D721Med (cell line): ENCODE data around the gene BRI3.

Experiments
- DNase-seq: peaks from one replicate; pipeline ENCODE4 v3.0.0; 2011; ENCODE audit warnings: low spot score; ENCODE audit not compliant: insufficient read length
- FAIRE-seq: peaks from 2 replicates; lab custom pipeline; 2011; peaks lifted over from hg19 to GRCh38; lab: Jason Lieb, UNC
- CTCF ChIP-seq: IDR thresholded peaks from 2 replicates; pipeline ENCODE4 v1.5.1; 2012; ENCODE audit warnings: mild to moderate bottlenecking, control low read depth; ENCODE audit not compliant: insufficient read depth; ENCODE audit errors: missing control alignments

Gene BRI3

GRCh38 chr7:98287486-98287959 lies 6.0 kb downstream of the BRI3 start:
- FAIRE-seq (no peak), DNase-seq (no peak)
- no peak for TF ChIP-seq CTCF

GRCh38 chr7:98288064-98288823 lies 6.8 kb downstream of the BRI3 start:
- TF ChIP-seq CTCF = no peak
- DNase-seq (no peak), FAIRE-seq (no peak)

DNA sequence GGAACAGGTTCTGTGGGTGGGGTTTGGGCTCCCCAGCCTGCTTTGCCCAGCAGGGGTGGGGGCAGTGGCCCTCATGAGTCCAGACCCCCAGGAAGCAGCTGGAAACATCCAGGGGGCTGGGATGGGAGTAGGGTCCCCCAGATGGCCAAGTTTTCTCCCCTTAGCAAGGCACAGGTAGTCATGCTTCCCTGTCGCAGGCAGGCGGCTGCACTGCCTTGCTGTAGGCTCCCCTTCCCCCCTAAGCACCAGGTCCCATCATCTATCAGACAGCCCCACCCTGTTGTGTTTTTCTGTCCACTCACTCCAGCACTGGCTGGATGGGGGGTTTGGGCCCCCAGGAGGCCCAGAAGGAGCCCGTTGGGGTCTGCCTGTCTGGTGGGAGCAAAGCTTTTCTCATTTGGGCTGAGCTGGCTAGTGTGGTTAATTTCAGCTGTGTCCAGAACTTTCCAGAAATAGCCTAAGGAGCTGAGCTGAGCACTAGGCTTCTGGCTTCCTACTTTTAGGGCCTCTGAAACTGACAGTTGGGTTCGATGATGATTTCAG lies 7.9 kb downstream of the BRI3 start:
- DNase-seq = no peak
- TF ChIP-seq CTCF = no peak
- FAIRE-seq = no peak

- FAIRE-seq (no peak), DNase-seq (no peak)
- TF ChIP-seq CTCF = no peak
These were observed 10.2 kb downstream of the BRI3 start for GRCh38 chr7:98291717-98292116.

DNA sequence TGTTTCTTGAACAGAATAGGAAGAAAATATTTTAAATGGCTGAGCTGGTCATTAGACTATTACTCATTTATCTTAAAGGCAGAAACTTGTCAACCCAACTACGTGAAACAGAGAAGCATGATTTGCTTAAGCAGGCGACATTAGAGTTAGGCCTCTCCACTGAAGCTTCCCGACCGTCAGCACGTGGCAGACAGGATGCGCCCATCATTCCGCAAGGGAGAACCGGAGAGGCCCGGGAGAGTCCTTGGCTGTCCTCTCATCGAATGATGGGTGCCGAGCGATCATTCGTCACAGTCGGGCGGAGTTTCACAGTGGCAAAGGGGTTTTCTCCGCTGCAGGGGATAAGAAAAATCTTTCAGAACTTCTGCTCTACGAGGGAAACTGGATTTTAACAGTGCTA lies 11.8 kb downstream of the BRI3 start:
- DNase-seq (no peak), FAIRE-seq (no peak)
- TF ChIP-seq CTCF = no peak

DNA sequence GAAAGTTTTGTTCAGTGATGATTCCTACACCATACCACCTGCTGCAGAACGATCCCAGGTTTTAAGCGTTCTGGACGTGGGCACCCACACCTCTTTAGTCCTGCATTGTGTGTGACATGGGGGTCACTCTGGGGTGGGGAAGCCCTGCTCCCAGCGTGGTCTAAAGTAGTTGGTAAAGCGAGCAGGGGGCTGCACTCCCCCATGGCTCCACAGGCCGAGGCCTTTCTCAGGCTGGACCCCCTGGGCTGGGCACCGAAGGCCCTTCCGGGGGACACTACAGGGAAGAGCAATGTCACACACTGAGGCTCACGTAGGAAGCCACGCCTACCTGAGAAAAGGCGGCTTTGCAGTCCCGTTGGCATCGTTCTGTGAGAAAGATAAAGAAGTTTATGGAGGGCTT lies 12.3 kb downstream of the BRI3 start:
- FAIRE-seq = no peak
- no peak for DNase-seq
- TF ChIP-seq CTCF = no peak

- no peak for DNase-seq
- no peak for TF ChIP-seq CTCF
- FAIRE-seq = no peak
These were observed 12.8 kb downstream of the BRI3 start for GRCh38 chr7:98294326-98294725.
